ENCODE results near the gene TEX54.
"Not testable (repeated sequence)": the region's sequence is repeated elsewhere in the genome, so short reads cannot be mapped to it uniquely, and the experiment has no call there.

Gene TEX54

GRCh38 chr11:62831520-62832335 is 913 bp downstream of the TEX54 start, which contains the start of gene STX5:
Gene STX5, minus strand, starts transcription at chr11:62832051. Its CDS starts 808 bp downstream, at chr11:62831243.
- peak; percentile 99 for DNase-seq (ENCODE audit: low spot score)

- DNase-seq (ENCODE audit: low spot score): no peak
Observed at GRCh38 chr11:62830904-62831519, 1.6 kb downstream of the TEX54 start.

GRCh38 chr11:62828130-62828529 is 4.5 kb downstream of the TEX54 start:
- not testable (repeated sequence) for DNase-seq (ENCODE audit: low spot score)

GRCh38 chr11:62823677-62824076 is 9.0 kb downstream of the TEX54 start:
- no peak for DNase-seq (ENCODE audit: low spot score)

GRCh38 chr11:62817129-62817528 is 15.5 kb downstream of the TEX54 start:
- DNase-seq (ENCODE audit: low spot score): no peak

- no peak for DNase-seq (ENCODE audit: low spot score)
Observed at GRCh38 chr11:62816557-62816956, 16.1 kb downstream of the TEX54 start.

GRCh38 chr11:62811659-62812058 is 21.0 kb downstream of the TEX54 start:
- DNase-seq (ENCODE audit: low spot score): no peak

- DNase-seq (ENCODE audit: low spot score): no peak
Observed at GRCh38 chr11:62810748-62811147, 21.9 kb downstream of the TEX54 start.

- no peak for DNase-seq (ENCODE audit: low spot score)
Observed at GRCh38 chr11:62806611-62807121, 26.0 kb downstream of the TEX54 start.

GRCh38 chr11:62805961-62806441 is 26.6 kb downstream of the TEX54 start:
- DNase-seq (ENCODE audit: low spot score): no peak

- DNase-seq (ENCODE audit: low spot score): peak; percentile 93
Observed at GRCh38 chr11:62805076-62805892, 27.4 kb downstream of the TEX54 start, which contains the start of gene NXF1. Gene NXF1, minus strand, starts transcription at chr11:62805440. Its CDS starts 84 bp downstream, at chr11:62805356.

GRCh38 chr11:62804310-62805075 is 28.1 kb downstream of the TEX54 start:
- DNase-seq (ENCODE audit: low spot score): no peak

GRCh38 chr11:62801071-62801470 is 31.6 kb downstream of the TEX54 start:
- no peak for DNase-seq (ENCODE audit: low spot score)

- DNase-seq (ENCODE audit: low spot score): no peak
Observed at GRCh38 chr11:62799486-62799885, 33.2 kb downstream of the TEX54 start.

- no peak for DNase-seq (ENCODE audit: low spot score)
Observed at GRCh38 chr11:62796281-62796680, 36.4 kb downstream of the TEX54 start.

GRCh38 chr11:62794201-62794775 is 38.4 kb downstream of the TEX54 start:
- no peak for DNase-seq (ENCODE audit: low spot score)

- DNase-seq (ENCODE audit: low spot score): no peak
Observed at GRCh38 chr11:62792202-62792575, 40.5 kb downstream of the TEX54 start.

- peak; percentile 88 for DNase-seq (ENCODE audit: low spot score)
Observed at GRCh38 chr11:62791501-62792201, 41.0 kb downstream of the TEX54 start, which contains the start of gene TMEM223. Gene TMEM223, minus strand, starts transcription at chr11:62792006. Its CDS starts 12 bp downstream, at chr11:62791994.

GRCh38 chr11:62789576-62789975 is 43.1 kb downstream of the TEX54 start:
- no peak for DNase-seq (ENCODE audit: low spot score)

- DNase-seq (ENCODE audit: low spot score): no peak
Observed at GRCh38 chr11:62788991-62789390, 43.6 kb downstream of the TEX54 start.

Data from CD4-positive, alpha-beta T cell treated with Interleukin-6 at 100 ng/mL for 8 hours (primary cell).